Measurements from ENCODE around the gene SPATA45.
"Not testable (repeated sequence)": the region's sequence is repeated elsewhere in the genome, so short reads cannot be mapped to it uniquely, and the experiment has no call there.

The SPATA45 gene

DNA sequence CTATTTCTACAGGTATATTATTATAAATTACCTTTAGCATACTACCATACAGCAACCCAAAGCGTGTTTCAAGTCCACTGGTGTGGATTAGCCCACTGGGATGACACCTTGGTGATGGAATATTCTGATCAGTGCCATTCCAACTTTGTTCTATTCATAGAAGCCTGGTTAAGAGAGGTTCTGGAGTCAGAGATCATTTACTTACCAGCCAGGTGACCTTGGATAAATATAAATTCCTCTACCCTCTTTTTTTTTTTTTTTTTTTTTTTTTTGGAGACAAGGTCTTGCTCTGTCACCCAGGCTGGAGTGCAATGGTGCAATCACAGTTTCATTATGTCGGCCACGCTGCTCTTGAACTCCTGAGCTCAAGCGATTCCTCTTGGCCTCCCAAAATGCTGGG, at the start of gene SPATA45:
TSS of gene SPATA45 (minus strand) at position 101 of the 400 bp plus-strand sequence. CDS start 11,500 bp downstream, outside the sequence.
- no peak for DNase-seq

DNA sequence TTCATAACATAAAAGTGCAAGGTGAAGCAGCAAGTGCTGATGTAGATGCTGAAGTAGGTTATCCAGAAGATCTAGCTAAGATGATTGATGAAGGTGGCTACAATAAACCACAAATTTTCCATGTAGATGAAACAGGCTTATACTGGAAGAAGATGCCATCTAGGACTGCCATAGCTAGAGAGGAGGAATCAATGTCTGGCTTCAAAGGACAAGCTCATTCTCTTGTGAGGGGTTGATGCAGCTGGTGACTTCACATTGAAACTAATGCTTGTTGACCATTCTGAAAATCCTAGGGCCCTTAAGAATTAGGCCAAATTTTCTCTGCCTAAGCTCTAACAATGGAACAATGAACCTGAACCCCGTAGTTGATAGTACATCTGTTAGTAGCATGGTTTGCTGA, 44.7 kb upstream of the SPATA45 start:
- no peak for DNase-seq

DNA sequence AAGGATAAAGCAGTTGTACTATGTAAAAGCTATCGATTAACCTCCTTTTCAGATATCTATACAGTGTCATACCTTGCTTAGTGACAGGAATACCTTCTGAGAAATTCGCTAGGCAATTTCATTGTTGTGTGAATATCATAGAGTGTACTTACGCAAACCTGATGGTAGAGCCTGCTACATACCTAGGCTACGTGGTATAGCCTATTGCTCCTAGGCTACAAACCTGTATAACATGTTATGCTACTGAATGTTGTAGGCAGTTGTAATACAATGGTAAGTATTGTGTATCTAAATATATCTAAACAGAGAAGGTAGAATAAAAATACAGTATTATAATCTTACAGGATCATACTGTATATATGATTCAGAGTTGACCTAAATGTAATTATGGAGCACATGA, 37.1 kb upstream of the SPATA45 start:
- DNase-seq, result no peak

DNA sequence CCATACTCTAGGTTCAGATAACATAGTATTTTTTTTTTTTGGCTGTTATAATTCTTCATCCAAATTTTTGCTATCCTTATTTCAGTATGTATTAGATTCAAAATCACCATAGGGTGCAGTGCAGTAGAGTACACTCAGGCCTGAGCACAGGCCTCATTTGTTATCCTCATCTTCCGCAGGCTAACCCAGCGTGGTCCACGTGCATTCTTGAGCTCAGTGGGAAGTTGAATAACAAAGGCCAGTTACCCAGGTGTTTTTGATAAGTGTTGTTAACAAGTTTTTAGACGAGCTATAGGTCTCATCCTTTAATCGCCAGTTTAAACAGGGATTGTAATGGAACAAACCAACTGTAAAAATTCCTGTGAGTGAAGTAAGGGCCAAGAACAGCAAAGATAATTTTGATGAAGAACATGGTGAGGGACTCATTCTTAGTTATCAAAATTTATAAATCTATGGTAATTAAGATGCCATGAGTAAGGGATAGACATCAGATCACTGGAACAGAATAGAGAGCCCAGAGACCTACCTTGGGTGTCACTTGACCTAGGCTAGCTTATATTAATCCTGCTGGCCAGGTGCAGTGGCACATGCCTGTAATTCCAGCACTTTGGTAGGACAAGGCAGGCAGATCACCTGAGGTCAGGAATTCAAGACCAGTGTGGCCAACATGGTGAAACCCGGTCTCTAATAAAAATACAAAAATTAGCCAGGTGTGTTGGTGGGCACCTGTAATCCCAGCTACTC, 32.7 kb upstream of the SPATA45 start:
- DNase-seq, result no peak

DNA sequence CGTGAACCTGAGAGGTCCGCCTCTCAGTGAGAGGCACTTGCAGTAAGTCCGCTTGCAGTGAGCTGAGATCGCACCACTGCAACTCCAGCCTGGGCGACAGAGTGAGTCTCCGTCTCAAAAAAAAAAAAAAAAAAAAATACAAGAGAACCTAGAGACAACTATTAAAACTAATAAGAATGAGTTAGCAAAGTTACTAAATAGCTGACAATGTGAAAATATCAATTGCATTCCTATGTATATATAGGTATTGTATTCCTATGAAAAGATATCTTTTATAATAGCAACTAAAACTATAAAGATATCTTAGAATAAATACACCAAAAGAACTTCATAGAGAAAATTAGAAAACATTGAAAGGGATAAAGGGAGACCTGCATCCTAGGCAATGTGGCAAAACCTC, 31.0 kb upstream of the SPATA45 start:
- DNase-seq, result no peak

DNA sequence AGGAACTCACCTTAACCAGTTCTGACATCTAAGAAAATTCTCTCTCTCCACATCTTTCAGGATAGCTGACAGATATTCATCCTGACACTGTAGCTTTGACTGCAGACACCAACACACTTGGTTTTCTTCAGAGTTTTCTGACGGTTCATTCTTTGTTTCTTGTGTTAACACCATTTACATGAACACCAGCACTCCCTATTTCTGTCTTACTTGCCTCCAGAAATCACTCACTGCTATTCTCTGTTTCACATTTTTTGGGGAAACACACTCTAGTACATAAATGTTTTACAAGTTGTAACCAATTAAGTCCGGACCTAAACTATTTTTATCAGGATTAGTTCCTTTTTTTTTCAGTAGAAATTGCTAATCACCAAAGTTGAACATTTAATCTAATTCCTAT, 26.1 kb upstream of the SPATA45 start:
- DNase-seq, result no peak

DNA sequence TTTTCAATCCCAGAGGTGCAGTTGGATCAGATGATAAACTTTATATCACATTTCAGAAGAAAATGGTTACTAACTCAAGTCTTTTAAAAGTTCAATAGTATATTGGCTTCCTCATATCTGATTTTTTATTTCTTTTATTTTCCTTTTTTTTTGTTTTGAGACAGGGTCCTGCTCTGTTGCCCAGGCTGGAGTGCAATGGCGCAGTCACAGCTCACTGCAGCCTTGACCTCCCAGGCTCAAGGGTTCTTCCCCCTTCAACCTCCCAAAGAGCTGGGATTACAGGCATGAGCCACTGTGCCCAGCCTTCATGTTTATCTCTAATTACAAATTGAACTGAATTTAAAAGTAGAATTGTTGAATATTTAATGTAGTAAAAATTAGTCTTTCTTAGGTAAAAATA, 24.5 kb upstream of the SPATA45 start:
- no peak for DNase-seq

DNA sequence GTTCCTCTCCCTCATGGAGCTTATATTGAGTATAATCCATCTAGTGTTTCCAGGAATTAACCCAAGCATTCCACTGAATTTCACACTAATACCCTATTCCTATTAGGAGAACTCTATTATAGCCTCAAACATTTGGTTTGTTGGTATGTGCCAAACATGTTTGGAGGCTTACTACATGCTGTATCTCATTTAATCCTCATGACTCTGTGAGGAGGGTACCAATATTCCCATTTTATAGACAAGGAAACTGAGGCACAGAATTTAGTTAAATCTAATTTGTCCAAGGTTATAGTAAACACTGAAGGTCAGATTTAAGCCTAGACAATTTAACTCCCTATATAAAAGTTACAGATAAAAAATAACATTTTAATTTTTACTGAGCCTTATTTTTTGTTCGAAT, 19.7 kb upstream of the SPATA45 start:
- DNase-seq, result no peak

DNA sequence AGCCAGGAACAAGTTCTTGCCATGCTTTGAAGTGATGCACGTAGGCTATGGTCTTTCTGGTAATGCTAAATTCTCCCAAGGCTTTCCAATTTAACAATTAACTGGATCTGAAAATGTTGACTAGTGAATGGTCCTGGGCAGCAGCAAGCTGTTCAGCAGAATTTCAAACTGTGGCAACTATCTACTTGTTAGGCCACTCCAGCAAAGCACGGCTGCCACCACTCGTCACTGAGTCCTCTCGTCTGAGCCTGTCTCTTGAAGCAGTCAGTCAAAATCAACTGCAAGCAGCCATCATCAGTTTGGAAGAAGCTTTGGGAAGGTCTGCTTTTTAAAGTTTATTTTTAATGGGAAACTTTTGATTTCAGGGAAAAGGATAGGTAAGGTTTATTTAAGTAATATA, 16.8 kb upstream of the SPATA45 start:
- DNase-seq, result no peak

DNA sequence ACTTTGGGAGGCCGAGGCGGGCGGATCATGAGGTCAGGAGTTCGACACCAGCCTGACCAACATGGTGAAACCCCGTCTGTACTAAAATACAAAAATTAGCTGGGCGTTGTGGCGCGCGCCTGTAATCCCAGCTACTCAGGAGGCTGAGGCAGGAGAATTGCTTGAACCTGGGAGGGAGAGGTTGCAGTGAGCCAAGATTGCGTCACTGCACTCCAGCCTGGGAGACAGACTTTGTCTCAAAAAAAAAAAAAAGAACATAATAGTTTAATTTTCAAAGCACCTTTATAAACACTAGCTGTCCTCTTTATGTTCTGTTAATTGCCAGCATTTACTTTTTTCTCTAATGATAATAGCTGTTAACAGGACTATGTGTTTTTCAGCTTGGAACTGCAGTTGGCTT, 15.9 kb upstream of the SPATA45 start:
- not testable (repeated sequence) for DNase-seq

DNA sequence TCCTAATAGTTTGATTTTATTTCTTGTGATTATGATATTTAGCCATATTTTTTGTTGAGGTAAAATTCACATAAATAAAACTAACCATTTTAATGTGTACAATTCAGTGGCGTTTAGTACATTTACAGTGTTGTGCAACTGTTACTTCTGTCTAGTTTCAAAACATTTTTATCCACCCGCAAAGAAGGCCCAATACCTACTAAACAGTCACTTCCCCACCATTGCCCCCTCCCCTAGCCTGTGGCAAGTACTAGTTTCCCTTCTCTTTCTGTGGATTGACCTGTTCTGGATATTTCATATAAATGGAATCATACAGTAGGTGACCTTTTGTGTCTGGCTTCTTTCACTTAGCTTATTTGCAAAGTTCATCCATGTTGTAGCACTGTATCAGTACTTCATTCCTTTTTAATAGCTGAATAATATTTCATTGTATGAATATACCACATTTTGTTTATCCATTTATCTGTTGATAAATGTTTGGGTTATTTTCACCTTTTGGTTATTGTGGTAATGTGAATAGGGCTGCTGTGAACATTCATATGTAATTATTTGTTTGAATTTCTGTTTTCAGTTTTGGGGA, 14.8 kb upstream of the SPATA45 start:
- no peak for DNase-seq

DNA sequence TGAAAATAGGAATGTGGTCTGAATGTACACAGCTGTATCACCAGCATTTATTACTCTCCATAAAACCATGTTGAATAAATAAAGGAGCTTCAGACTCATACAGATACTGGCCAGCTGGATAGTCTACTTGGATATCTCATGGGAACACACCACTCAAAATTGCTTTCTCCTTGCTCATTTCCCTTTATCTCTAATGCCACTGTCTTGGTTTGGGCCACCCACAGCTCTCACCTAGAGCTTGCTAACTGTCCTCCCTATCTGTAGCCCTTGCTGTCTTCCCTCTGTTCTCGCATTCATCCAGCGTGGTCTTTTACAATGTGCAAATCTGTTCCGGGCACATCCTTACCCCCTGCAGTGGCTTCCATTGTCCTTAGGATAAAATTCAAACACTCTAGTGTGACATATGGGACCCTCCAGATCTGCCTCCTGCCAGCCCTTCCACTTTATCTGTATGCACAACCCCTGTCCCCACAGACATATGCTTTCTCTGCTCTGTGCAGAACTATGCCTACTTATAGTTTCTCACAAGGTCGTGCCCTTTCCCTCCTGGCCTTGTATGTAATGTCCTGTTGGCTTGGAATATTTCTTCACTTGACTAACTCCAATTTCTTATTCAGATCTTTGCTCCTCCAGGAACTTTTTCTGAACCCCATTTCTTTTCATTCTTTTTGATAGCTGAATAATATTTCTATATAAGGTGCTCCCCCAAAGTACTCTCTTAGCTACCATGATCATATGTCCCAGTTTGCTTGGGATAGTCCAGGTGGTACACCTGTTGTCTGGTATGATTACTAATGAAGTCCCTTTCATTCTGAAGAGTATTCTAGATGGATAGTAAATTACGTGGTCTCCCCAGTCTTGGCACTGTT, 13.5 kb upstream of the SPATA45 start:
- no peak for DNase-seq

DNA sequence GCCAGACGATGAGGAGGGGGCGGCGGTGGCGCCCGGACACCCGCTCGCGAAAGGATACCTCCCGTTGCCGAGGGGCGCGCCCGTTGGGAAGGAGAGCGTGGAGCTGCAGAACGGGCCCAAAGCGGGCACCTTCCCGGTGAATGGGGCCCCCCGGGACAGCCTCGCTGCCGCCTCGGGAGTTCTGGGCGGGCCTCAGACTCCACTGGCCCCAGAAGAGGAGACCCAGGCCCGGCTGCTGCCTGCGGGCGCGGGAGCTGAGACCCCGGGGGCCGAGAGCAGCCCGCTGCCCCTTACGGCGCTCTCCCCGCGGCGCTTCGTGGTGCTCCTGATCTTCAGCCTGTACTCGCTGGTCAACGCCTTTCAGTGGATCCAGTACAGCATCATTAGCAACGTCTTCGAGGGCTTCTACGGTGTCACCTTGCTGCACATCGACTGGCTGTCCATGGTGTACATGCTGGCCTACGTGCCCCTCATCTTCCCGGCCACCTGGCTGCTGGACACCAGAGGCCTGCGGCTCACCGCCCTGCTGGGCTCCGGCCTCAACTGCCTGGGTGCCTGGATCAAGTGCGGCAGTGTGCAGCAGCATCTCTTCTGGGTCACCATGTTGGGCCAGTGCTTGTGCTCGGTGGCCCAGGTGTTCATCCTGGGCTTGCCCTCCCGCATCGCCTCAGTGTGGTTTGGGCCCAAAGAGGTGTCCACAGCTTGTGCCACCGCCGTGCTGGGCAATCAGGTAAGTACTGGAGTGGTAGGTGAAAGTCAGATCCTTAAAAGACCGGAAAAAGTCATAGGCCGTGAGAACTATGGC, 11.2 kb upstream of the SPATA45 start:
- no peak for DNase-seq

DNA sequence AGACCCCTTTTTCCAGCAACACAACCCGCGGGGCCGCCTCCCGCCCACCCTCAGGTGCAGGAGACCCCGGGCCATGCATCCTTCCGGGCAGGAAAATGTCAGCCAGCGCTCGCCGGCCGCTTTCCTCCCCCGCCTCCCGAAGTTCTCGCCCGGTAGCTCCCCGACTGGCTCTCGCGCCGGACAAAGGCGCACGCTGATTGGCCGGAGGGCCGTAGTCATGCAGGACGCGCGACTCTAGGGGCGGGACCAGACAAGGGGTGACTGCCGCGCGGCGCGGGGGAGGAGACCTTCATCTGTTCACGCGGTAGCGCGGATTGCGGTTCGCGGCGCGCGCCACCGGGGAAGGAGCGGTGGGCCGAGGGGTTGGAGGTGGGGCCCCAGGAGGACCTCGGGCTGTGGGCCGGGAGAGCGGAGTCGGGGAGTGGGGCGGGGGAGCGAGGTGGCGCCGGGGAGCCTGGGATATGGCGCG, 10.6 kb upstream of the SPATA45 start, which contains the start of gene FLVCR1:
TSS of gene FLVCR1 (plus strand) at position 284 of the 469 bp plus-strand sequence. CDS start at position 462, 178 bp downstream.
- peak; percentile 93 for DNase-seq

DNA sequence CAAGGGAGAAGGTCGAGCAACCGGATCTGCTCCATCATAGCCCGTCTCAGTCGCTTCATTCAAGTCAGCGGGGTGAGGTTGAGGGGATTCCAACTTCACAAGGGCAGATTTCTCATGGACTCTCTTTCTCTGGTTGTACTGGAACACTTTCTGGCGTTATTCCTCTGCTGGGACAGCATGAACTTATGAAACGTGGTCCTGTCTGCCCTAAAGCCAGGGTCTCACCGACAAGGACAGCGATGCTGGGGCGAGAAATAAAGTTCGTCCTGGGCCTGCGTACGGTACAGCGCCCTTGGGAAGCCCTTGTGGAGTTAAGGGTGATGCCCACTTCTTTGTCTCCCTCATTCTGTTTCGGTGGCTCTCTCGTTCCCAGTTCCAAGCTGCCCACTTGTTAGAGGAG, 9.3 kb upstream of the SPATA45 start:
- DNase-seq, result no peak

DNA sequence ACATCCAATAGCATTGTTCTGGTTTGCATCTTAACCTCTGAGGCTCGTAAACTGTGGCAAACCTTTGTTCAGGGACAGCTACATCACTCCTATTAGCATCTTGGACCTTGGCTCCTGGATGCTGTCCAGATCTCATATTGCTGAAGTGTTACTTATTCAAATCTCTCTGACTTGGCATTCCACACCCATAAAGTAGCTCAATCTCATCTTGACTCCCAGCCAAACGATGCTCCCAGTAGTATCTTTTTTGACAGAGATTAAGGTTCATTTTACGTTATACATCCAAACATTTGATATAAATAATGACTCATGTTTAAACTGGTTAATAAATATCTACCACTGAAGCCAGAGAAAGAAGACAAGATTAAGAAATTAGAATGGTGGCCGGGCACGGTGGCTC, 6.2 kb upstream of the SPATA45 start:
- DNase-seq, result no peak

DNA sequence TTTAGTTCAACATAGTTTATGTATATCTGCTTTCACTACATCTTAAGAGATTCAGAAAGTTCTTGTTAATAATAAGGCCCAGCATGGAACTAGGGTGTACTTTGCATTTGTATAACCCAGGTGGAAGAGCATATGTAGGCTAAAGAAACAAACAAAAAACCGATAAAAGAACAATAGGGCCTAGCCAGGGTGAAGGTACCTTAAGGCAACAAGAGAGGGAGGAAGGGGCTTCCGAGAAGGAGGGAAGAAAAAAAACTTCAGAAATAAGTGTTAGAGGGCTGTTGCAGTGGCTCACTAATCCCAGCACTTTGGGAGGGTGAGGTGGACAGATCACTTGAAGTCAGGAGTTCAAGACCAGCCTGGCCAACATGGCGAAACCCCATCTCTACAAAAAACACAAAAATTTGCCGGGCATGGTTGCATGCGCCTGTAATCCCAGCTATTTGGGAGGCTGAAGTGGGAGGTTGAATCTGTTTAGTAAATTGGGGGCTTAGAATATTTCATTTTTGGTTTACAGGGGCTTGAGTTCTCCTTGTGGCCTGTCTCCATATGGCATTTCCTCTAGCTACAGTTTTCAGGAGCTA, 4.7 kb upstream of the SPATA45 start:
- DNase-seq, result no peak

DNA sequence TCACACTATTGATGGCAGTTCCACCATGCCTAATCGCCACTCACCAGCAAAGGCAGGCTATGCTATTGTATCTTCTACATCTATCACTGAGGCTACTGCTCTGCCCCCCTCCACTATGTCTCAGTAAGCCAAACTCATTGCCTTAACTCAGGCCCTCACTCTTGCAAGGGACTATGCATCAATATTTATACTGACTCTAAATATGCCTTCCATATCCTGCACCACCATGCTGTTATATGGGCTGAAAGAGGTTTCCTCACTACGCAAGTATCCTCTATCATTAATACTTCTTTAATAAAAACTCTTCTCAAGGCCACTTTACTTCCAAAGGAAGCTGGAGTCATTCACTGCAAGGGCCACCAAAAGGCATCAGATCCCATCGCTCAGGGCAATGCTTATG, 2.9 kb downstream of the SPATA45 start:
- not testable (repeated sequence) for DNase-seq

DNA sequence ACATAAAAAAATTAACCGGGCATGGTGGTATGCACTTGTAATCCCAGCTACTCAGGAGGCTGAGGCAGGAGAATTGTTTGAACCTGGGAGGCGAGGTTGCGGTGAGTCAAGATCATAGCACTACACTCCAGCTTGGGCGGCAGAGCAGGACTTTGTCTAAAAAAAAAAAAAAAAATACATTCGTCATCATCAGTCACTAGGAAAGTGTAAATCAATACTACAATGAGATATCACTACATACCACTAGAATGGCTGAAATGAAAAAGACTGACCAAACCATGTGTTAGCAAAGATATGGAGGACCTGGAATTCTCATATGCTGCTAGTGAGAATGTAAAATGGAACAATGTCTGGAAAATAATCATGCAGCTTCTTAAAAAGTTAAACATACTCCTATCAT, 9.3 kb downstream of the SPATA45 start:
- DNase-seq, result no peak

DNA sequence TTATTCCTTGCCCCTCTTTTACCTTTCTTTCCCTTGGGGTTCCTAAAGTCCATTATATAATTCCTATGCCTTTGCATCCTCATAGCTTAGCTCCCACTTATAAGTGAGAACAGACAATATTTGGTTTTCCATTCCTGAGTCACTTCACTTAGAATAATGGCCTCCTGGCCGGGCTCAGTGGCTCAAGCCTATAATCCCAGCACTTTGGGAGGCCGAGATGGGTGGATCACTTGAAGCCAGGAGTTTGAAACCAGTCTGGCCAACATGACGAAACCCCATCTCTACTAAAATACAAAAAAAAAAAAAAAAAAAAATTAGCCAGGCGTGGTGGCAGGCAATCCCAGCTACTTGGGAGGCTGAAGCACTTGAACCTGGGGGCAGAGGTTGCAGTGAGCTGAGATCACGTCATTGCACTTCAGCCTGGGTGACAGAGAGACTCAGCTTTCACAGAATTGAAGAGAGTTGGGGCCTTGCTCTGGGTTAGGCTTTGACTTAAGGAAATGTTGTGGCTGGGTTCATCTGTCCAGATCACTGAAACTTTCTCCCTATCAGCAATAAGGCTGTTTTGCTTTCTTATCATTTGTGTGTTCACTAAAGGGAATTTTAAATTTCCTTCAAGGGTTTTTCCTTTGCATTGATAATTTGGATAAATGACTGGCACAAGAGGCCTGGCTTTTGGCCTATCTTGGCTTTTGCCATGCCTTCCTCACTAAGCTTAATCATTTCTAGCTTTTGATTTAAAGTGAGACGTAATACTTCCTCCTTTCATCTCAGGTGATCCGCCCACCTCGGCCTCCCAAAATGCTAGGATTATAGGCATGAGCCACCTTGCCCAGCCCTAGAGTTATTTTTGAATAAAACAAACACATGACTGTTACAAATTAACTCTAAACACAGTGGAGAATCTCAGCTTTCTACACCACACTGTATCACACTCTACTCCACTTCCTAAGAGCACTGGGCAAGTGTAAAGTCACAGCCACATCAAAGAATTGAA, 13.9 kb downstream of the SPATA45 start:
- DNase-seq, result not testable (repeated sequence)

DNA sequence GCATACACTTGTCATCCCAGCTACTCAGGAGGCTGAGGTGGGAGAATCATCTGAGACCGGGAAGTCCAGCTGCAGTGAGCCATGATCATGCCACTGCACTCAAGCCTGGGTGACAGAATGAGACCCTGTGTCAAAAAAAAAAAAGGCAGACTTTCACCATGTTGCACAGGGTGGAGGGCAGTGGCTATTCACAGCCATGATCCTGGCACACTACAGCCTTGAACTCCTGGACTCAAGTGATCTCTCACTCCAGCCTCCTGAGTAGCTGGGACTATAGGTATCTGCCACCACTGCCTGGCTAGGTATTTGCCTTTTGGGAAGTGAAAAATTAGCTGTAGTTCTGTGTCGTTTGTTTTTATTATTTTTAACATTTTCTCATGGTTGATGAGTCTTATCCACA, 19.1 kb downstream of the SPATA45 start:
- DNase-seq, result no peak

Data from KG1 (cell line).